GM20000 (cell line): ENCODE data around the gene PLA2G2A.

ENCODE experiments used
- DNase-seq: peaks from one replicate; pipeline ENCODE4 v3.0.0; 2012; ENCODE audit warnings: low spot score
- CTCF ChIP-seq: IDR thresholded peaks from 2 replicates; pipeline ENCODE4 v1.5.1; 2012; ENCODE audit warnings: mild to moderate bottlenecking, control low read depth; ENCODE audit errors: extremely low read depth, missing control alignments

PLA2G2A gene

GRCh38 chr1:19969898-19970660, 9.3 kb downstream of the PLA2G2A start:
- no peak for TF ChIP-seq CTCF
- DNase-seq, result no peak

GRCh38 chr1:19967808-19968207, 11.6 kb downstream of the PLA2G2A start:
- no peak for TF ChIP-seq CTCF
- DNase-seq, result no peak

GRCh38 chr1:19964542-19964941, 14.9 kb downstream of the PLA2G2A start:
- TF ChIP-seq CTCF, result no peak
- DNase-seq, result no peak

GRCh38 chr1:19963636-19964035, 15.8 kb downstream of the PLA2G2A start:
- no peak for DNase-seq
- no peak for TF ChIP-seq CTCF

- no peak for TF ChIP-seq CTCF
- no peak for DNase-seq
Observed at GRCh38 chr1:19960591-19960990, 18.8 kb downstream of the PLA2G2A start.

- DNase-seq, result no peak
- TF ChIP-seq CTCF, result no peak
Observed at GRCh38 chr1:19957779-19958178, 21.6 kb downstream of the PLA2G2A start.

GRCh38 chr1:19955534-19956170, 23.8 kb downstream of the PLA2G2A start:
- no peak for TF ChIP-seq CTCF
- DNase-seq, result no peak
